GM12878 (cell line): Measurements from ENCODE around the gene TNFAIP3. TPM values are rescaled to one million over a fixed set of nuclear protein-coding genes. Genes with fewer than 3 reads are reported as not detected.

Experiments
- ATAC-seq: fragments of 200-7000 bp; cut with Tn5 transposase; 3 replicates; pipeline ENCODE4 v1.9.1; 2020; ENCODE audit warnings: mild to moderate bottlenecking, moderate library complexity
- BruUV-seq: library from RNA; stranded (reverse); fragments of 400-500 nt; replicated peaks from 2 replicates; lab custom pipeline; 2021; lab: Mats Ljungman, UMichigan
- CTCF ChIA-PET: fragments of 300-600 bp; sonication (Branson Sonifier 250); formaldehyde crosslinking; extraction: SDS; loops from one replicate; lab custom pipeline; 2021; ENCODE audit warnings: inconsistent platforms; lab: Yijun Ruan, JAX
- POLR2A ChIA-PET: fragments of 350-600 bp; formaldehyde crosslinking; extraction: SDS; loops from one replicate; lab custom pipeline; 2021; ENCODE audit warnings: inconsistent platforms; lab: Charles Lee
- RAD21 ChIA-PET: fragments of 300-600 bp; sonication (Branson Sonifier 250); formaldehyde crosslinking; loops from one replicate; lab custom pipeline; 2023; ENCODE audit warnings: antibody characterized with exemption; ENCODE audit not compliant: unreplicated experiment; lab: Charles Lee
- SMC1A ChIA-PET: fragments of 300-600 bp; sonication (Branson Sonifier 250); formaldehyde crosslinking; loops from one replicate; lab custom pipeline; 2023; ENCODE audit not compliant: unreplicated experiment, uncharacterized antibody; lab: Charles Lee
- DNase-seq: peaks from one replicate; pipeline ENCODE4 v3.0.0-alpha.2; 2011; ENCODE audit warnings: low read depth, low spot score
- FAIRE-seq: peaks from 3 replicates; lab custom pipeline; 2011; peaks lifted over from hg19 to GRCh38; lab: Jason Lieb, UNC
- H2AFZ ChIP-seq: 2 replicates; pipeline ENCODE4 v1.6.0; 2011; ENCODE audit warnings: low read depth, low read length, control low read depth; ENCODE audit not compliant: control insufficient read depth
- H3K27ac ChIP-seq: 2 replicates; pipeline ENCODE4 v1.5.1; 2011; ENCODE audit warnings: control low read depth; ENCODE audit not compliant: control insufficient read depth, insufficient read depth
- H3K27me3 ChIP-seq, 2 experiments: replicated peaks in 1 of 2; 2 replicates each; pipeline versions ENCODE4 v1.6.0 to v1.6.1; 2011; ENCODE audit warnings: low read length in 1 of 2; ENCODE audit not compliant: control insufficient read depth in 2 of 2, insufficient read depth in 2 of 2
- H3K36me3 ChIP-seq, 2 experiments: 2 replicates each; pipeline ENCODE4 v1.5.1; 2011; ENCODE audit warnings: low read length in 1 of 2; ENCODE audit not compliant: control insufficient read depth in 2 of 2, insufficient read depth in 2 of 2
- H3K4me1 ChIP-seq: 2 replicates; pipeline ENCODE4 v1.6.1; 2011; ENCODE audit warnings: mild to moderate bottlenecking, low read length, moderate library complexity, mixed read lengths; ENCODE audit not compliant: control insufficient read depth, insufficient read depth
- H3K4me2 ChIP-seq: 2 replicates; pipeline ENCODE4 v1.6.0; 2011; ENCODE audit warnings: control low read depth; ENCODE audit not compliant: control insufficient read depth, insufficient read depth
- H3K4me3 ChIP-seq: fragments of 200-600 bp; sonication (generic); 2 replicates; pipeline ENCODE4 v1.5.1; 2016
- H3K79me2 ChIP-seq: 2 replicates; pipeline ENCODE4 v1.6.0; 2011; ENCODE audit warnings: low read length; ENCODE audit not compliant: control insufficient read depth, insufficient read depth
- H3K9ac ChIP-seq: 2 replicates; pipeline ENCODE4 v1.8.0; 2011; ENCODE audit warnings: low read length, control low read depth, mixed read lengths; ENCODE audit not compliant: control insufficient read depth, insufficient read depth
- H3K9me3 ChIP-seq: replicated peaks from 3 replicates; pipeline ENCODE4 v1.5.1; 2011; ENCODE audit warnings: mild to moderate bottlenecking, low read length; ENCODE audit not compliant: control insufficient read depth, insufficient read depth
- H4K20me1 ChIP-seq: 2 replicates; pipeline ENCODE4 v1.6.0; 2011; ENCODE audit not compliant: control insufficient read depth, insufficient read depth
- FOXM1 ChIP-seq: IDR thresholded peaks from 2 replicates; pipeline ENCODE4 v1.6.1; 2012; ENCODE audit warnings: low read depth, mild to moderate bottlenecking, inconsistent platforms, low read length, moderate library complexity
- GATAD2B ChIP-seq: fragments of 450-650 bp; conservative IDR thresholded peaks from 2 replicates; pipeline ENCODE4 v1.6.1; 2017; ENCODE audit warnings: low read depth, mild to moderate bottlenecking, moderate library complexity
- IKZF1 ChIP-seq: fragments of 450-650 bp; conservative IDR thresholded peaks from 2 replicates; pipeline ENCODE4 v1.6.1; 2017; ENCODE audit warnings: antibody characterized with exemption, mild to moderate bottlenecking
- IRF4 ChIP-seq: IDR thresholded peaks from 2 replicates; pipeline ENCODE4 v1.6.1; 2011; ENCODE audit warnings: low read depth, low read length
- LARP7 ChIP-seq: fragments of 450-650 bp; IDR thresholded peaks from 2 replicates; pipeline ENCODE4 v1.6.1; 2017; ENCODE audit warnings: mild to moderate bottlenecking
- NR2F1 ChIP-seq: fragments of 450-650 bp; conservative IDR thresholded peaks from 2 replicates; pipeline ENCODE4 v1.6.1; 2017; ENCODE audit warnings: mild to moderate bottlenecking
- PAX5 ChIP-seq: IDR thresholded peaks from 2 replicates; pipeline ENCODE4 v1.6.1; 2011; ENCODE audit warnings: low read depth, low read length, borderline replicate concordance
- POLR2AphosphoS5 ChIP-seq: IDR thresholded peaks from 2 replicates; pipeline ENCODE4 v1.6.1; 2011; ENCODE audit warnings: mild to moderate bottlenecking, low read length, inconsistent platforms
- SPI1 ChIP-seq: IDR thresholded peaks from 2 replicates; pipeline ENCODE4 v1.6.1; 2011; ENCODE audit warnings: low read depth, mild to moderate bottlenecking, low read length, moderate library complexity, borderline replicate concordance; ENCODE audit not compliant: insufficient read depth
- YY1 ChIP-seq: IDR thresholded peaks from 2 replicates; pipeline ENCODE4 v1.6.1; 2011; ENCODE audit warnings: low read depth, mild to moderate bottlenecking, low read length
- ZSCAN29 ChIP-seq: fragments of 450-650 bp; IDR thresholded peaks from 2 replicates; pipeline ENCODE4 v1.6.1; 2017; ENCODE audit warnings: mild to moderate bottlenecking, moderate library complexity
- ZZZ3 ChIP-seq: IDR thresholded peaks from 2 replicates; pipeline ENCODE4 v1.6.1; 2011; ENCODE audit warnings: low read depth; ENCODE audit not compliant: control insufficient read depth, insufficient read length
- WGBS: methylation state at CpG from one replicate; pipeline ENCODE4 v1.1.6; 2016; ENCODE audit warnings: low lambda C conversion rate; ENCODE audit not compliant: insufficient replicate concordance, insufficient coverage; ENCODE audit errors: missing lambda C conversion rate; 5-methylcytosine and 5-hydroxymethylcytosine counted together
- in situ Hi-C: fragments of 300-500 bp; cut with MboI; formaldehyde crosslinking; loops from 9 replicates; pipeline ENCODE4 v1.14.3; 2018; ENCODE audit warnings: mixed read lengths
- intact Hi-C: fragments of 100-400 bp; cut with micrococcal nuclease; formaldehyde crosslinking; loops from one replicate; pipeline ENCODE4 v1.14.2; 2022; ENCODE audit not compliant: unreplicated experiment
- polyA plus RNA-seq, 11 experiments: library from polyadenylated mRNA; depleted of rRNA in 4 of 11; unstranded in 6 of 11; stranded (reverse) in 5 of 11; fragments of >200 nt; fragmentation: Nextera tagmentation in 4 of 11; fragmentation: Illumina TruSeq in 1 of 11; extraction: Ambion mirVana in 4 of 11; extraction: Trizol in 1 of 11; gene quantifications; 1 replicate in 1 of 11; 2 replicates in 10 of 11; pipeline versions ENCODE4 v1.2.1 to v1.2.3, GENCODE V29; 2011 to 2016; ENCODE audit warnings: inconsistent platforms in 2 of 11, missing spikeins in 2 of 11, low read depth in 1 of 11
- total RNA-seq, 4 experiments: library from RNA; depleted of rRNA in 3 of 4; stranded (reverse); fragments of >200 nt in 3 of 4; fragmentation: Illumina TruSeq in 1 of 4; extraction: Trizol in 1 of 4; gene quantifications; 2 replicates each; pipeline versions ENCODE4 v1.2.1 to v1.2.3, GENCODE V29; 2013 to 2021
- TF ChIP-seq, protein P1 (sequence below): fragments of 450-650 bp; IDR thresholded peaks from 2 replicates; pipeline ENCODE4 v1.6.1; 2017; ENCODE audit warnings: antibody characterized with exemption, mild to moderate bottlenecking, moderate library complexity
- TF ChIP-seq, protein P2 (sequence below): fragments of 450-650 bp; IDR thresholded peaks from 2 replicates; pipeline ENCODE4 v1.6.1; 2017; ENCODE audit warnings: low read depth, mild to moderate bottlenecking, moderate library complexity
- TF ChIP-seq, protein P3 (sequence below): IDR thresholded peaks from 2 replicates; pipeline ENCODE4 v1.6.1; 2011; ENCODE audit warnings: borderline replicate concordance, low read depth, mild to moderate bottlenecking, moderate library complexity, mixed read lengths, low read length; ENCODE audit not compliant: insufficient read depth; ENCODE audit errors: extremely low read length
- TF ChIP-seq, protein P4 (sequence below): fragments of 450-650 bp; IDR thresholded peaks from 2 replicates; pipeline ENCODE4 v1.6.1; 2014; ENCODE audit warnings: mild to moderate bottlenecking

The TNFAIP3 gene
- total and polyA plus RNA-seq, 10 of the 15 experiments (the other 5 are each of a cell fraction or from before 2014, with no cell fraction given): 18.0 to 350 (median 127) TPM

DNA sequence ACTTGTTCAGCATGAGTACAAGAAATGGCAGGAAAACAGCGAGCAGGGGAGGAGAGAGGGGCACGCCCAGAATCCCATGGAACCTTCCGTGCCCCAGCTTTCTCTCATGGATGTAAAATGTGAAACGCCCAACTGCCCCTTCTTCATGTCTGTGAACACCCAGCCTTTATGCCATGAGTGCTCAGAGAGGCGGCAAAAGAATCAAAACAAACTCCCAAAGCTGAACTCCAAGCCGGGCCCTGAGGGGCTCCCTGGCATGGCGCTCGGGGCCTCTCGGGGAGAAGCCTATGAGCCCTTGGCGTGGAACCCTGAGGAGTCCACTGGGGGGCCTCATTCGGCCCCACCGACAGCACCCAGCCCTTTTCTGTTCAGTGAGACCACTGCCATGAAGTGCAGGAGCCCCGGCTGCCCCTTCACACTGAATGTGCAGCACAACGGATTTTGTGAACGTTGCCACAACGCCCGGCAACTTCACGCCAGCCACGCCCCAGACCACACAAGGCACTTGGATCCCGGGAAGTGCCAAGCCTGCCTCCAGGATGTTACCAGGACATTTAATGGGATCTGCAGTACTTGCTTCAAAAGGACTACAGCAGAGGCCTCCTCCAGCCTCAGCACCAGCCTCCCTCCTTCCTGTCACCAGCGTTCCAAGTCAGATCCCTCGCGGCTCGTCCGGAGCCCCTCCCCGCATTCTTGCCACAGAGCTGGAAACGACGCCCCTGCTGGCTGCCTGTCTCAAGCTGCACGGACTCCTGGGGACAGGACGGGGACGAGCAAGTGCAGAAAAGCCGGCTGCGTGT is 11.6 kb downstream of the TNFAIP3 start:
- ChIA-PET RAD21 (interaction anchor here (1.1 to 20.6 kb wide), 13 partner anchors 9 to 172 kb away, joined by 3 to 774 read pairs (median 10); no protein-coding TSS in a partner anchor), CTCF (interaction anchor here (0.7 to 24.0 kb wide), 21 partner anchors 10 to 174 kb away, joined by 3 to 712 read pairs (median 4); no protein-coding TSS in a partner anchor), POLR2A (interaction anchor here (0.6 to 3.7 kb wide), 13 partner anchors 11 to 170 kb away, joined by 3 to 41 read pairs (median 5); no protein-coding TSS in a partner anchor), SMC1A (interaction anchor here (0.8 to 30.6 kb wide), 16 partner anchors 9 to 173 kb away, joined by 3 to 1237 read pairs (median 8); partner anchors contain the start of gene TNFAIP3)
- FAIRE-seq: no peak
- H3K4me3 ChIP-seq: peak overlapping the region; percentile 56; the same call in 1 of the 2 replicates
- DNase-seq: no peak
- H3K9me3 ChIP-seq: no peaks in the 10 kb centered on the region
- peaks cover 10% of the 10 kb centered on the region; the same call in 1 of the 2 replicates for H3K4me1 ChIP-seq
- H3K36me3 ChIP-seq: peaks cover 52 to 82% of the 10 kb centered on the region in 2 experiments
- H3K27ac ChIP-seq: peak overlapping the region; percentile 9; the same call in 1 of the 2 replicates
- H3K79me2 ChIP-seq: peaks cover 79% of the 10 kb centered on the region
- BruUV-seq: no TSS peak
- no peaks in the 10 kb centered on the region; the same call in 1 of the 2 replicates for H4K20me1 ChIP-seq
- H3K27me3 ChIP-seq: no peaks in the 10 kb centered on the region
- H3K4me2 ChIP-seq: peak overlapping the region; percentile 61
- in situ Hi-C loops: loop anchor here (10.0 kb wide), 1 partner anchor 236 kb away; no protein-coding TSS in a partner anchor
- H3K9ac ChIP-seq: 0 out of 2 replicates have a peak overlapping the region, but pooled peaks have one; percentile 17
- intact Hi-C loops: no loop called here
- ATAC-seq: peak; percentile 4; the same call in 2 of the 3 replicates
- 87% methylated on average over 33 of the region's 33 CpGs for WGBS
- no peak overlapping the region for H2AFZ ChIP-seq
- TF ChIP-seq POLR2AphosphoS5: peak; percentile 79
- peak; percentile 18; the same call in 1 of the 2 replicates for TF ChIP-seq LARP7
- TF ChIP-seq SPI1: no peak
- TF ChIP-seq, protein P1, sequence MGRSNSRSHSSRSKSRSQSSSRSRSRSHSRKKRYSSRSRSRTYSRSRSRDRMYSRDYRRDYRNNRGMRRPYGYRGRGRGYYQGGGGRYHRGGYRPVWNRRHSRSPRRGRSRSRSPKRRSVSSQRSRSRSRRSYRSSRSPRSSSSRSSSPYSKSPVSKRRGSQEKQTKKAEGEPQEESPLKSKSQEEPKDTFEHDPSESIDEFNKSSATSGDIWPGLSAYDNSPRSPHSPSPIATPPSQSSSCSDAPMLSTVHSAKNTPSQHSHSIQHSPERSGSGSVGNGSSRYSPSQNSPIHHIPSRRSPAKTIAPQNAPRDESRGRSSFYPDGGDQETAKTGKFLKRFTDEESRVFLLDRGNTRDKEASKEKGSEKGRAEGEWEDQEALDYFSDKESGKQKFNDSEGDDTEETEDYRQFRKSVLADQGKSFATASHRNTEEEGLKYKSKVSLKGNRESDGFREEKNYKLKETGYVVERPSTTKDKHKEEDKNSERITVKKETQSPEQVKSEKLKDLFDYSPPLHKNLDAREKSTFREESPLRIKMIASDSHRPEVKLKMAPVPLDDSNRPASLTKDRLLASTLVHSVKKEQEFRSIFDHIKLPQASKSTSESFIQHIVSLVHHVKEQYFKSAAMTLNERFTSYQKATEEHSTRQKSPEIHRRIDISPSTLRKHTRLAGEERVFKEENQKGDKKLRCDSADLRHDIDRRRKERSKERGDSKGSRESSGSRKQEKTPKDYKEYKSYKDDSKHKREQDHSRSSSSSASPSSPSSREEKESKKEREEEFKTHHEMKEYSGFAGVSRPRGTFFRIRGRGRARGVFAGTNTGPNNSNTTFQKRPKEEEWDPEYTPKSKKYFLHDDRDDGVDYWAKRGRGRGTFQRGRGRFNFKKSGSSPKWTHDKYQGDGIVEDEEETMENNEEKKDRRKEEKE: peak; percentile 64; the same call in 1 of the 2 replicates
- no peak for TF ChIP-seq GATAD2B
- TF ChIP-seq IRF4: no peak
- TF ChIP-seq ZZZ3: no peak
- TF ChIP-seq, protein P2, sequence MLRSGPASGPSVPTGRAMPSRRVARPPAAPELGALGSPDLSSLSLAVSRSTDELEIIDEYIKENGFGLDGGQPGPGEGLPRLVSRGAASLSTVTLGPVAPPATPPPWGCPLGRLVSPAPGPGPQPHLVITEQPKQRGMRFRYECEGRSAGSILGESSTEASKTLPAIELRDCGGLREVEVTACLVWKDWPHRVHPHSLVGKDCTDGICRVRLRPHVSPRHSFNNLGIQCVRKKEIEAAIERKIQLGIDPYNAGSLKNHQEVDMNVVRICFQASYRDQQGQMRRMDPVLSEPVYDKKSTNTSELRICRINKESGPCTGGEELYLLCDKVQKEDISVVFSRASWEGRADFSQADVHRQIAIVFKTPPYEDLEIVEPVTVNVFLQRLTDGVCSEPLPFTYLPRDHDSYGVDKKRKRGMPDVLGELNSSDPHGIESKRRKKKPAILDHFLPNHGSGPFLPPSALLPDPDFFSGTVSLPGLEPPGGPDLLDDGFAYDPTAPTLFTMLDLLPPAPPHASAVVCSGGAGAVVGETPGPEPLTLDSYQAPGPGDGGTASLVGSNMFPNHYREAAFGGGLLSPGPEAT: no peak
- TF ChIP-seq, protein P3, sequence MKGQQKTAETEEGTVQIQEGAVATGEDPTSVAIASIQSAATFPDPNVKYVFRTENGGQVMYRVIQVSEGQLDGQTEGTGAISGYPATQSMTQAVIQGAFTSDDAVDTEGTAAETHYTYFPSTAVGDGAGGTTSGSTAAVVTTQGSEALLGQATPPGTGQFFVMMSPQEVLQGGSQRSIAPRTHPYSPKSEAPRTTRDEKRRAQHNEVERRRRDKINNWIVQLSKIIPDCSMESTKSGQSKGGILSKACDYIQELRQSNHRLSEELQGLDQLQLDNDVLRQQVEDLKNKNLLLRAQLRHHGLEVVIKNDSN: no peak
- TF ChIP-seq YY1: no peak
- TF ChIP-seq IKZF1: peak; percentile 57; the same call in 1 of the 2 replicates
- TF ChIP-seq PAX5: no peak
- TF ChIP-seq FOXM1: no peak
- TF ChIP-seq NR2F1: no peak
- TF ChIP-seq ZSCAN29: no peak
- TF ChIP-seq, protein P4, sequence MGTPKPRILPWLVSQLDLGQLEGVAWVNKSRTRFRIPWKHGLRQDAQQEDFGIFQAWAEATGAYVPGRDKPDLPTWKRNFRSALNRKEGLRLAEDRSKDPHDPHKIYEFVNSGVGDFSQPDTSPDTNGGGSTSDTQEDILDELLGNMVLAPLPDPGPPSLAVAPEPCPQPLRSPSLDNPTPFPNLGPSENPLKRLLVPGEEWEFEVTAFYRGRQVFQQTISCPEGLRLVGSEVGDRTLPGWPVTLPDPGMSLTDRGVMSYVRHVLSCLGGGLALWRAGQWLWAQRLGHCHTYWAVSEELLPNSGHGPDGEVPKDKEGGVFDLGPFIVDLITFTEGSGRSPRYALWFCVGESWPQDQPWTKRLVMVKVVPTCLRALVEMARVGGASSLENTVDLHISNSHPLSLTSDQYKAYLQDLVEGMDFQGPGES: no peak
